GM23338 (cell line): Measurements from ENCODE around the gene LYST. TPM values are rescaled to one million over a fixed set of nuclear protein-coding genes. Genes with fewer than 3 reads are reported as not detected.

Source experiments
- ATAC-seq: fragments of 200-7000 bp; cut with Tn5 transposase; 3 replicates; pipeline ENCODE4 v1.9.1; 2020
- DNase-seq: peaks from one replicate; pipeline ENCODE4 v3.0.0-alpha.2; 2015; ENCODE audit warnings: low spot score
- H2AFZ ChIP-seq: fragments of 200-600 bp; sonication (generic); 2 replicates; pipeline ENCODE4 v1.8.0; 2016; ENCODE audit warnings: antibody characterized with exemption, mild to moderate bottlenecking, moderate library complexity
- H3F3A ChIP-seq: fragments of 200-600 bp; sonication (generic); replicated peaks from 2 replicates; pipeline ENCODE4 v1.8.0; 2017; ENCODE audit warnings: antibody characterized with exemption, mixed run types, low read depth
- H3K27ac ChIP-seq: fragments of 200-600 bp; sonication (generic); 2 replicates; pipeline ENCODE4 v1.6.1; 2016; ENCODE audit warnings: low read depth
- H3K27me3 ChIP-seq: fragments of 200-600 bp; sonication (generic); 2 replicates; pipeline ENCODE4 v1.8.0; 2016; ENCODE audit warnings: mild to moderate bottlenecking, mixed run types, moderate library complexity; ENCODE audit not compliant: insufficient read depth
- H3K36me3 ChIP-seq: fragments of 200-600 bp; sonication (generic); 2 replicates; pipeline ENCODE4 v1.8.0; 2016; ENCODE audit warnings: mild to moderate bottlenecking; ENCODE audit not compliant: insufficient read depth
- H3K4me1 ChIP-seq: fragments of 200-600 bp; sonication (generic); 2 replicates; pipeline ENCODE4 v1.8.0; 2016; ENCODE audit warnings: mild to moderate bottlenecking, moderate library complexity; ENCODE audit not compliant: insufficient read depth
- H3K4me2 ChIP-seq: fragments of 200-600 bp; sonication (generic); 2 replicates; pipeline ENCODE4 v1.7.1; 2017; ENCODE audit warnings: mixed run types
- H3K4me3 ChIP-seq: fragments of 200-600 bp; sonication (generic); 2 replicates; pipeline ENCODE4 v1.6.1; 2016; ENCODE audit warnings: mixed run types
- H3K79me2 ChIP-seq: fragments of 200-600 bp; sonication (generic); replicated peaks from 2 replicates; pipeline ENCODE4 v1.8.0; 2017; ENCODE audit warnings: mild to moderate bottlenecking; ENCODE audit not compliant: insufficient read depth
- H3K9me2 ChIP-seq: fragments of 200-600 bp; sonication (generic); 2 replicates; pipeline ENCODE4 v1.8.0; 2017; ENCODE audit not compliant: insufficient read depth
- H4K20me1 ChIP-seq: fragments of 200-600 bp; sonication (generic); replicated peaks from 2 replicates; pipeline ENCODE4 v1.8.0; 2017; ENCODE audit warnings: mild to moderate bottlenecking; ENCODE audit not compliant: insufficient read depth
- H3K27ac Mint-ChIP-seq: 2 replicates; pipeline ENCODE4 v1.8.0; 2020; ENCODE audit warnings: inconsistent platforms, mild to moderate bottlenecking, moderate library complexity, mixed read lengths
- H3K27me3 Mint-ChIP-seq: 3 replicates; pipeline ENCODE4 v1.8.0; 2022; ENCODE audit warnings: low read depth, mild to moderate bottlenecking, moderate library complexity, mixed read lengths, inconsistent platforms; ENCODE audit not compliant: insufficient read depth, poor library complexity
- H3K36me3 Mint-ChIP-seq: 3 replicates; pipeline ENCODE4 v1.8.0; 2021; ENCODE audit warnings: low read depth, mild to moderate bottlenecking, inconsistent platforms, moderate library complexity, mixed read lengths
- H3K4me1 Mint-ChIP-seq: 3 replicates; pipeline ENCODE4 v1.8.0; 2020; ENCODE audit warnings: mild to moderate bottlenecking, inconsistent platforms, mixed read lengths
- H3K4me3 Mint-ChIP-seq: 3 replicates; pipeline ENCODE4 v1.8.0; 2021; ENCODE audit warnings: moderate library complexity, mild to moderate bottlenecking, inconsistent platforms, mixed read lengths
- H3K9me3 Mint-ChIP-seq: 3 replicates; pipeline ENCODE4 v1.8.0; 2020; ENCODE audit warnings: moderate library complexity, mild to moderate bottlenecking, inconsistent platforms, mixed read lengths
- CREB1 ChIP-seq: fragments of 250-450 bp; sonication (Bioruptor Pico); IDR thresholded peaks from 2 replicates; pipeline ENCODE4 v1.5.0; 2020; ENCODE audit warnings: low read depth, mild to moderate bottlenecking, moderate library complexity
- EZH2phosphoT487 ChIP-seq: fragments of 200-600 bp; sonication (generic); IDR thresholded peaks from one replicate; pipeline ENCODE4 v1.8.1; 2018; ENCODE audit warnings: antibody characterized with exemption; ENCODE audit not compliant: unreplicated experiment
- NANOG ChIP-seq: IDR thresholded peaks from 2 replicates; pipeline ENCODE4 v1.6.1; 2016; ENCODE audit warnings: antibody characterized with exemption, borderline replicate concordance
- ZNF462 ChIP-seq: fragments of 250-450 bp; sonication (Bioruptor Pico); IDR thresholded peaks from 2 replicates; pipeline ENCODE4 v1.5.0; 2020; ENCODE audit warnings: mild to moderate bottlenecking, moderate library complexity
- polyA plus RNA-seq: library from polyadenylated mRNA; unstranded; fragments of >200 nt; fragmentation: Nextera tagmentation; extraction: Ambion mirVana; gene quantifications from 2 replicates; pipeline ENCODE4 v1.2.1, GENCODE V29; 2016
- total RNA-seq: library from RNA; depleted of rRNA; stranded (reverse); fragments of >200 nt; shearing (Covaris generic); gene quantifications from 2 replicates; pipeline ENCODE4 v1.2.3, GENCODE V29; 2014

The LYST gene
- total and polyA plus RNA-seq, 2 experiments from 2014 or later, result 0.21 to 1.0 TPM

GRCh38 chr1:235831148-235831547 is 35.6 kb downstream of the LYST start:
- no peak overlapping the region for H3K4me2 ChIP-seq
- H3K4me1 Mint-ChIP-seq, result no peaks in the 10 kb centered on the region
- ATAC-seq, result no peak

More at GRCh38 chr1:235831148-235831547, 35.6 kb downstream of the LYST start:
- H3K36me3 ChIP-seq, result no peaks in the 10 kb centered on the region
- no peak overlapping the region for H3K27ac ChIP-seq
- H3K79me2 ChIP-seq, result no peaks in the 10 kb centered on the region
- H3K27me3 Mint-ChIP-seq, result no peaks in the 10 kb centered on the region
- no peak overlapping the region for H2AFZ ChIP-seq
- H3K36me3 Mint-ChIP-seq, result no peaks in the 10 kb centered on the region
- H3K4me1 ChIP-seq, result no peaks in the 10 kb centered on the region
- H3K4me3 ChIP-seq, result no peak overlapping the region
- no peaks in the 10 kb centered on the region for H3K9me2 ChIP-seq
- H3K27me3 ChIP-seq, result no peaks in the 10 kb centered on the region
- H3K27ac Mint-ChIP-seq, result no peak overlapping the region
- H3K9me3 Mint-ChIP-seq, result no peaks in the 10 kb centered on the region
- no peak for DNase-seq
- no peak overlapping the region for H3K4me3 Mint-ChIP-seq
- no peaks in the 10 kb centered on the region for H3F3A ChIP-seq
- no peaks in the 10 kb centered on the region for H4K20me1 ChIP-seq
- no peak for TF ChIP-seq EZH2phosphoT487
- no peak for TF ChIP-seq ZNF462 (CRISPR knock-in tag)
- no peak for TF ChIP-seq NANOG
- TF ChIP-seq CREB1, result no peak
